IPS-20b (cell line): ENCODE measurements around the gene B4GALT5.

Experiments used
- H3K27ac ChIP-seq: one replicate; pipeline ENCODE4 v1.5.1; 2013; ENCODE audit warnings: low read length
- H3K27me3 ChIP-seq: 2 replicates; pipeline ENCODE4 v1.6.1; 2013; ENCODE audit warnings: mild to moderate bottlenecking, low read length, inconsistent platforms; ENCODE audit not compliant: insufficient read depth
- H3K36me3 ChIP-seq: 2 replicates; pipeline ENCODE4 v1.6.1; 2013; ENCODE audit warnings: low read depth, mild to moderate bottlenecking, inconsistent platforms, low read length, moderate library complexity; ENCODE audit not compliant: insufficient read depth
- H3K4me1 ChIP-seq: 2 replicates; pipeline ENCODE4 v1.6.1; 2013; ENCODE audit warnings: mild to moderate bottlenecking, control low read depth, inconsistent platforms, low read length, moderate library complexity; ENCODE audit not compliant: insufficient read depth
- H3K4me3 ChIP-seq: 2 replicates; pipeline ENCODE4 v1.5.1; 2013; ENCODE audit warnings: mild to moderate bottlenecking, low read length, inconsistent platforms
- H3K9ac ChIP-seq: 2 replicates; pipeline ENCODE4 v1.6.1; 2013; ENCODE audit warnings: low read depth, mild to moderate bottlenecking, inconsistent platforms, low read length, moderate library complexity
- H3K9me3 ChIP-seq: 2 replicates; pipeline ENCODE4 v1.6.1; 2013; ENCODE audit warnings: mild to moderate bottlenecking, low read depth, low read length, inconsistent platforms; ENCODE audit not compliant: insufficient read depth

B4GALT5 gene

DNA sequence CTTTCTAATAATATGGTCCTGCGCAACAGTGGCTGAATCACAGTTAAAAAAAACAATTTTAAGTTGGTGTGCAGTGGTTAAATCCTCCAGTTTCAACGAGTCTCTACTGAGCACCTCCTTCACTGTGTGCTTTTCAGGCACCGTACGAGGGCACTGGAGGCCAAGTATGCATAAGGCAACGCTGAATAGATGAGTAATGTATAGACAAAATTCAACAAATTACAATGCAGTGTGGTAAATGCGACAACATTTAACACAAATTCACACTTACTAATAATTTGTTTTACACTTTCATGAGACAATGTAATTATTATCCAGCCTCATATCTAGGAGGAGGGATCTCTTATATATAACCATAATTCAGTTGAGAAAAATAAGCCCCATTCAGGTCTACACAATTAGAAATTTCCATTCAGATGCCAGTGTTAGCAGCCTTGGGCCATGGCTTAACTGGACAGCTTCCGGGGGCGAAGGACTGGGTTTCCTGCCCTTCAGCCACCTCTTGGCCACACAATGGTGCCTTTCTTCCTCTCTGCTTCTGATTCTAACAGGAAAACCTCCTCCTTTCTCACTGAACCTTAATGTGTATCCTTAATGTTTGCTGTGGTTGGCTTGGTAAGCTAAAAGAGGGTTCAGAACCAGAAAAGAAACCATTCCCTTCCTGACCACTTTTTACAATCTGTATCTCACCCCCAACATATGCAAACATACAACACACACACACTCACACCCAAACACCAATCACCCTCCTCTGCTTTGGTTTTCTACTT, 51.9 kb downstream of the B4GALT5 start:
- Histone ChIP-seq H3K27me3 (no peaks in the 10 kb centered on the region), H3K9ac (no peak overlapping the region), H3K27ac (no peak overlapping the region), H3K4me1 (peaks cover 50% of the 10 kb centered on the region), H3K36me3 (no peaks in the 10 kb centered on the region; the same call in 1 of the 2 replicates), H3K9me3 (no peaks in the 10 kb centered on the region), H3K4me3 (no peak overlapping the region)

DNA sequence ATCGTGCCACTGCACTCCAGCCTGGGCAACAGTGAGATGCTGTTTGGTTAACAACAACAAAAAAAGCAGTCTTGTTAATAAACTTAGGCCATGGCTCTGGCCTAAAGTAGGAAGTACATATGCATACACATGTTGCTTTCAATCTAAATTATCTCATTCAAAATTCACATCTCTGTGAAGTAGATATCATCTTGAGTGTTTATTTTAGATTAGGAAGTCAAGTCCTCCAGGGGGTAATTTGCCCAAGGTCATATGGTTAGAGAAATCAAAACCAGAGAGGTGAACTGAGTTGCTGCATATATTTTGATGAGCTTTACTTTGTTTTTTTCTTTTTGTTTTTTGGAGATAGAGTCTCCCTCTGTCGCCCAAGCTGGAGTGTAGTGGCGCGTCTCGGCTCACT, 52.8 kb downstream of the B4GALT5 start:
- Histone ChIP-seq H3K27ac (no peak overlapping the region), H3K9me3 (no peaks in the 10 kb centered on the region), H3K4me1 (peaks cover 44% of the 10 kb centered on the region), H3K4me3 (no peak overlapping the region), H3K9ac (no peak overlapping the region), H3K27me3 (no peaks in the 10 kb centered on the region), H3K36me3 (peaks cover 8% of the 10 kb centered on the region)

GRCh38 chr20:49659056-49659455, 54.6 kb downstream of the B4GALT5 start:
- Histone ChIP-seq H3K4me3 (peak overlapping the region; percentile 35; the same call in 1 of the 2 replicates), H3K4me1 (peaks cover 42% of the 10 kb centered on the region), H3K27me3 (no peaks in the 10 kb centered on the region), H3K36me3 (peaks cover 26% of the 10 kb centered on the region), H3K9me3 (no peaks in the 10 kb centered on the region), H3K9ac (peak overlapping the region; percentile 4; the same call in 1 of the 2 replicates), H3K27ac (no peak overlapping the region)

DNA sequence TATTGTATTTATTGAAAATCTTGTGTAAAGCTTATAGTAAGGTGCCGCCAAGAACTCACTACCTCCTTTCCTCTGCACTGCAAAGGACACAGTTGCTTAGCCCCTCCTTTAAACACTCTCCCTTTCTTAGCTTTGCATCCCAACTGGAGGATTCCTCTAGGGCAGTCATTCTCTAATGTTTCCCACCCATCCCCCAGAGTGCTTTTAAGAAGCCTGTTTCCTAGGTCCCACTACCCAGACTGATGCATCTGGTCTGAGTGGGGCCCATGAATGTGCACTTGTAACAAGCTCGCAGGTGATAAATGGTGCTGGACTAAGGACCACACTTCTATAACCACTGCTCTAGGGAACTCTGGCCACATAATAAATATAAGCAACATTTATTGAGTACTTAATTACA, 55.2 kb downstream of the B4GALT5 start:
- peaks cover 42% of the 10 kb centered on the region for H3K4me1 ChIP-seq

GRCh38 chr20:49657118-49657901, 56.4 kb downstream of the B4GALT5 start:
- peaks cover 43% of the 10 kb centered on the region for H3K36me3 ChIP-seq
- H3K9ac ChIP-seq = no peak overlapping the region
- H3K4me1 ChIP-seq = peaks cover 31% of the 10 kb centered on the region
- no peak overlapping the region for H3K27ac ChIP-seq
- H3K9me3 ChIP-seq = no peaks in the 10 kb centered on the region
- no peak overlapping the region for H3K4me3 ChIP-seq
- no peaks in the 10 kb centered on the region for H3K27me3 ChIP-seq

More for the DNA sequence above, 55.2 kb downstream of the B4GALT5 start:
- Histone ChIP-seq H3K9ac (peak overlapping the region; percentile 4; the same call in 1 of the 2 replicates), H3K4me3 (peak overlapping the region; percentile 35; the same call in 1 of the 2 replicates), H3K27ac (no peak overlapping the region), H3K36me3 (peaks cover 31% of the 10 kb centered on the region), H3K9me3 (no peaks in the 10 kb centered on the region), H3K27me3 (no peaks in the 10 kb centered on the region)

DNA sequence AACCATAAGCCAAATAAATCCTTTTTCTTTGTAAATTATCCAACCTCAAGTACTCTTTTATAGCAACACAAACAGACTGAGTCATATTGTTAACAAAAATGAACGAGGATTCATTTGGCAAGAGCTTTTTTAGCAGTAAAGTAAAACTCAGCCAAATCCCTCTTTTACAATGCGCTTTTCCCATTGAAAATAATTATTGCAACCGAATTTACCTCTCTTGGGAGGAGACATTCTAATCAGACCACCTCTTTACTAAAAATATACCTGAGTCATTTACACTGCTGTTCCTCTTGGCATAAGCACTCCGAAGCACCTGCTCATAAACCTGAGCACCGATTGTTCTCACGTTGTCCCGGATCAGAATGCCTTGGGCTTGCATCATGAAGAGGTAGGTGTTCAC, 57.4 kb downstream of the B4GALT5 start:
- H3K4me1 ChIP-seq = peaks cover 28% of the 10 kb centered on the region
- H3K36me3 ChIP-seq = peaks cover 51% of the 10 kb centered on the region
- H3K27ac ChIP-seq = no peak overlapping the region
- H3K4me3 ChIP-seq = no peak overlapping the region
- H3K9me3 ChIP-seq = no peaks in the 10 kb centered on the region
- no peak overlapping the region for H3K9ac ChIP-seq
- no peaks in the 10 kb centered on the region for H3K27me3 ChIP-seq

GRCh38 chr20:49653925-49654434, 59.7 kb downstream of the B4GALT5 start:
- H3K9ac ChIP-seq = no peak overlapping the region
- peaks cover 67% of the 10 kb centered on the region for H3K36me3 ChIP-seq
- no peak overlapping the region for H3K27ac ChIP-seq
- H3K4me3 ChIP-seq = no peak overlapping the region
- H3K9me3 ChIP-seq = no peaks in the 10 kb centered on the region
- H3K27me3 ChIP-seq = no peaks in the 10 kb centered on the region
- peaks cover 21% of the 10 kb centered on the region for H3K4me1 ChIP-seq

- Histone ChIP-seq H3K27me3 (no peaks in the 10 kb centered on the region), H3K9me3 (no peaks in the 10 kb centered on the region), H3K27ac (no peak overlapping the region), H3K36me3 (peaks cover 88% of the 10 kb centered on the region), H3K9ac (no peak overlapping the region), H3K4me3 (no peak overlapping the region), H3K4me1 (no peaks in the 10 kb centered on the region)
Observed at GRCh38 chr20:49649672-49650071, 64.0 kb downstream of the B4GALT5 start.

- Histone ChIP-seq H3K9ac (no peak overlapping the region), H3K4me1 (no peaks in the 10 kb centered on the region), H3K27me3 (no peaks in the 10 kb centered on the region), H3K27ac (no peak overlapping the region), H3K4me3 (no peak overlapping the region), H3K9me3 (no peaks in the 10 kb centered on the region), H3K36me3 (peaks cover 84% of the 10 kb centered on the region)
Observed at GRCh38 chr20:49647550-49647949, 66.1 kb downstream of the B4GALT5 start.

- H3K4me3 ChIP-seq = no peak overlapping the region
- no peak overlapping the region for H3K9ac ChIP-seq
- H3K27me3 ChIP-seq = no peaks in the 10 kb centered on the region
- H3K36me3 ChIP-seq = peaks cover 84% of the 10 kb centered on the region
- no peak overlapping the region for H3K27ac ChIP-seq
- H3K9me3 ChIP-seq = no peaks in the 10 kb centered on the region
- H3K4me1 ChIP-seq = no peaks in the 10 kb centered on the region
Observed at GRCh38 chr20:49646528-49646927, 67.2 kb downstream of the B4GALT5 start.

GRCh38 chr20:49646126-49646525, 67.6 kb downstream of the B4GALT5 start:
- no peaks in the 10 kb centered on the region for H3K9me3 ChIP-seq
- H3K36me3 ChIP-seq = peaks cover 88% of the 10 kb centered on the region
- no peak overlapping the region for H3K27ac ChIP-seq
- no peaks in the 10 kb centered on the region for H3K27me3 ChIP-seq
- H3K9ac ChIP-seq = no peak overlapping the region
- no peak overlapping the region for H3K4me3 ChIP-seq
- no peaks in the 10 kb centered on the region for H3K4me1 ChIP-seq
